ENCODE results near the gene NIM1K. TPM values are rescaled to one million over a fixed set of nuclear protein-coding genes. Genes with fewer than 3 reads are reported as not detected.

Gene NIM1K
- polyA plus RNA-seq, 1 experiment, result 0.72 TPM

GRCh38 chr5:43313035-43313853, 121.2 kb downstream of the NIM1K start, which contains the start of gene HMGCS1:
HMGCS1 (minus strand) TSS chr5:43313412; CDS start chr5:43298965, 14,447 bp downstream.
- peak within 1 kb of the TSS; percentile 98 for H3K4me3 ChIP-seq (ENCODE audit: low read depth, low read length)
- CTCF ChIA-PET, result interaction anchor here (0.7 to 2.4 kb wide), 4 partner anchors 207 to 641 kb away, joined by 3 to 10 read pairs (median 4); no protein-coding TSS in a partner anchor
- peaks cover 3% of the 10 kb centered on the region; the same call in 1 of the 2 replicates for H3K9me3 ChIP-seq (ENCODE audit: control insufficient read depth, insufficient read depth, low read length)
- peak; percentile 8; the same call in 1 of the 2 replicates for TF ChIP-seq CTCF (IDR thresholded peaks at IDR 0.05; ENCODE audit: low read depth, low read length)
- DNase-seq (ENCODE audit: low read depth, low spot score), result peak; percentile 99
- POLR2A ChIA-PET, result interaction anchor here (0.7 to 2.3 kb wide), 9 partner anchors 13 to 362 kb away, joined by 3 to 17 read pairs (median 4); partner anchors contain the start of genes C5orf34, TMEM267 and ZNF131
- peak within 1 kb of the TSS; percentile 91 for H3K27ac ChIP-seq (ENCODE audit: low read depth, low read length)
- peaks cover 3% of the 10 kb centered on the region for H3K27me3 ChIP-seq (ENCODE audit: control insufficient read depth, insufficient read depth, low read length)

GRCh38 chr5:43313854-43314457, 121.9 kb downstream of the NIM1K start:
- ChIA-PET CTCF (interaction anchor here (0.8 kb wide), 1 partner anchor 208 kb away, joined by 3 read pairs; no protein-coding TSS in a partner anchor), POLR2A (interaction anchor here (0.7 to 2.3 kb wide), 8 partner anchors 14 to 280 kb away, joined by 3 to 17 read pairs (median 4); partner anchors contain the start of genes C5orf34, TMEM267 and ZNF131)
- Histone ChIP-seq H3K4me3 (ENCODE audit: low read depth, low read length) (peak overlapping the region; percentile 54), H3K27ac (ENCODE audit: low read depth, low read length) (peak overlapping the region; percentile 52), H3K9me3 (ENCODE audit: control insufficient read depth, insufficient read depth, low read length) (peaks cover 3% of the 10 kb centered on the region; the same call in 1 of the 2 replicates), H3K27me3 (ENCODE audit: control insufficient read depth, insufficient read depth, low read length) (peaks cover 3% of the 10 kb centered on the region)
- no peak for TF ChIP-seq CTCF (IDR thresholded peaks at IDR 0.05; ENCODE audit: low read depth, low read length)
- DNase-seq (ENCODE audit: low read depth, low spot score), result no peak

GRCh38 chr5:43314724-43315123, 122.7 kb downstream of the NIM1K start:
- Histone ChIP-seq H3K27ac (ENCODE audit: low read depth, low read length) (no peak overlapping the region), H3K27me3 (ENCODE audit: control insufficient read depth, insufficient read depth, low read length) (peaks cover 3% of the 10 kb centered on the region), H3K4me3 (ENCODE audit: low read depth, low read length) (no peak overlapping the region), H3K9me3 (ENCODE audit: control insufficient read depth, insufficient read depth, low read length) (peaks cover 3% of the 10 kb centered on the region; the same call in 1 of the 2 replicates)
- no peak for TF ChIP-seq CTCF (IDR thresholded peaks at IDR 0.05; ENCODE audit: low read depth, low read length)
- DNase-seq (ENCODE audit: low read depth, low spot score), result no peak
- POLR2A ChIA-PET, result no interaction called here
- CTCF ChIA-PET, result no interaction called here

DNA sequence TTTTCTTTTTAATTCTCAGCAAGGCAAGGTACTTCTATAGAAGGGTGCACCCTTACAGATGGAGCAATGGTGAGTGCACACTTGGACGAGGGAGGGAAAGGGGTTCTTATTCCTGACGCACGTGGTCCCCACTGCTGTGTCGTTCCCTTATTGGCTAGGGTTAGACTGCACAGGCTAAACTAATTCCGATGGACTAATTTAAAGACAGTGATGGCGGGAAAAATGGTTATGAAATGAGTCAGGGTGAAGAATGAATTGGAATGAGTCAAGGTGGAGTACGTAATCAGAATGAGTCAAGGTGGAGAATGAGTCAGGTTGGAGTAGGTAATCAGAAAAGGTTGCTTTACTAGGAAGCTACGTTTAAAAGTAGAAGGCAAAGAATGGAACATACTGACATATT, 123.2 kb downstream of the NIM1K start:
- Histone ChIP-seq H3K27me3 (ENCODE audit: control insufficient read depth, insufficient read depth, low read length) (peaks cover 3% of the 10 kb centered on the region), H3K27ac (ENCODE audit: low read depth, low read length) (no peak overlapping the region), H3K9me3 (ENCODE audit: control insufficient read depth, insufficient read depth, low read length) (peaks cover 3% of the 10 kb centered on the region; the same call in 1 of the 2 replicates), H3K4me3 (ENCODE audit: low read depth, low read length) (no peak overlapping the region)
- no peak for DNase-seq (ENCODE audit: low read depth, low spot score)
- POLR2A ChIA-PET, result no interaction called here
- CTCF ChIA-PET, result no interaction called here
- TF ChIP-seq CTCF (IDR thresholded peaks at IDR 0.05; ENCODE audit: low read depth, low read length), result no peak
